HG03575 (cell line): ENCODE measurements around the gene NOC2L.

Experiments
- ATAC-seq: cut with Tn5 transposase; IDR thresholded peaks from one replicate; pipeline ENCODE4 v1.9.1; 2021; ENCODE audit not compliant: unreplicated experiment, insufficient number of reproducible peaks, low FRiP score; ENCODE audit errors: extremely low read depth

The NOC2L gene

GRCh38 chr1:936348-937264, 22.4 kb downstream of the NOC2L start:
- no peak for ATAC-seq

- no peak for ATAC-seq
Measured at GRCh38 chr1:935751-936231, 23.3 kb downstream of the NOC2L start.

GRCh38 chr1:934991-935750, 23.9 kb downstream of the NOC2L start:
- no peak for ATAC-seq

GRCh38 chr1:933603-933940, 25.5 kb downstream of the NOC2L start:
- no peak for ATAC-seq

- ATAC-seq = no peak
Measured at GRCh38 chr1:932776-933602, 26.1 kb downstream of the NOC2L start.

- no peak for ATAC-seq
Measured at GRCh38 chr1:932173-932510, 26.9 kb downstream of the NOC2L start.

- ATAC-seq = no peak
Measured at GRCh38 chr1:931380-932172, 27.5 kb downstream of the NOC2L start.

GRCh38 chr1:930633-931138, 28.4 kb downstream of the NOC2L start:
- ATAC-seq = no peak

GRCh38 chr1:929712-930632, 29.1 kb downstream of the NOC2L start:
- no peak for ATAC-seq

GRCh38 chr1:928825-929661, 30.0 kb downstream of the NOC2L start:
- ATAC-seq = no peak

- ATAC-seq = no peak
Measured at GRCh38 chr1:927748-928147, 31.3 kb downstream of the NOC2L start.

GRCh38 chr1:927234-927633, 31.8 kb downstream of the NOC2L start:
- ATAC-seq = no peak

GRCh38 chr1:925561-926421, 33.3 kb downstream of the NOC2L start:
- no peak for ATAC-seq

- ATAC-seq = no peak
Measured at GRCh38 chr1:924656-925560, 34.1 kb downstream of the NOC2L start.
